Fibroblast of lung (primary cell): ENCODE results near the gene TMEM212. TPM values are rescaled to one million over a fixed set of nuclear protein-coding genes. Genes with fewer than 3 reads are reported as not detected.
"Not testable (repeated sequence)": the region's sequence is repeated elsewhere in the genome, so short reads cannot be mapped to it uniquely, and the experiment has no call there.

Experiments used
- DNase-seq, 2 donors: peaks; one replicate each; pipeline versions ENCODE4 v3.0.0 to v3.0.0-alpha.2; 2010; ENCODE audit warnings: low read depth in 2 of 2
- H2AFZ ChIP-seq: 2 replicates; pipeline ENCODE4 v1.5.1; 2012; ENCODE audit warnings: low read length, control low read depth, inconsistent platforms
- H3K27ac ChIP-seq: 2 replicates; pipeline ENCODE4 v1.5.1; 2011; ENCODE audit warnings: low read length, control low read depth; ENCODE audit not compliant: insufficient read depth
- H3K27me3 ChIP-seq: 2 replicates; pipeline ENCODE4 v1.5.1; 2011; ENCODE audit warnings: mild to moderate bottlenecking, low read length; ENCODE audit not compliant: control insufficient read depth, insufficient read depth
- H3K36me3 ChIP-seq: 2 replicates; pipeline ENCODE4 v1.5.1; 2011; ENCODE audit warnings: low read length; ENCODE audit not compliant: control insufficient read depth, insufficient read depth
- H3K4me1 ChIP-seq: 2 replicates; pipeline ENCODE4 v1.5.1; 2011; ENCODE audit warnings: low read length; ENCODE audit not compliant: control insufficient read depth, insufficient read depth; ENCODE audit errors: extremely low read depth
- H3K4me2 ChIP-seq: 2 replicates; pipeline ENCODE4 v1.5.1; 2011; ENCODE audit warnings: low read length, control low read depth; ENCODE audit not compliant: insufficient read depth; ENCODE audit errors: extremely low read depth
- H3K4me3 ChIP-seq, 4 experiments: fragments of 200-600 bp in 1 of 4; sonication (generic) in 1 of 4; replicated peaks in 1 of 4; 2 replicates each; pipeline ENCODE4 v1.5.1; 2011 to 2016; ENCODE audit warnings: low read length in 4 of 4, low read depth in 3 of 4, mild to moderate bottlenecking in 3 of 4, control low read depth in 2 of 4, inconsistent platforms in 1 of 4, mixed read lengths in 1 of 4; ENCODE audit not compliant: insufficient read depth in 1 of 4; ENCODE audit errors: control extremely low read depth in 1 of 4
- H3K79me2 ChIP-seq: 2 replicates; pipeline ENCODE4 v1.5.1; 2012; ENCODE audit warnings: mild to moderate bottlenecking, low read length, inconsistent platforms; ENCODE audit not compliant: control insufficient read depth, insufficient read depth
- H3K9ac ChIP-seq: 2 replicates; pipeline ENCODE4 v1.5.1; 2011; ENCODE audit warnings: mild to moderate bottlenecking, low read length, control low read depth; ENCODE audit not compliant: insufficient read depth
- H3K9me3 ChIP-seq: 2 replicates; pipeline ENCODE4 v1.5.1; 2012; ENCODE audit warnings: low read depth, low read length; ENCODE audit not compliant: control insufficient read depth, insufficient read depth
- H4K20me1 ChIP-seq: 2 replicates; pipeline ENCODE4 v1.5.1; 2011; ENCODE audit warnings: low read length; ENCODE audit not compliant: control insufficient read depth, insufficient read depth; ENCODE audit errors: extremely low read depth
- CTCF ChIP-seq, 2 donors: IDR thresholded peaks in 1 of 2; conservative IDR thresholded peaks in 1 of 2; 1 replicate in 1 of 2; 2 replicates in 1 of 2; pipeline ENCODE4 v1.5.1; 2011 to 2012; ENCODE audit warnings: low read length in 2 of 2, control low read depth in 1 of 2, inconsistent platforms in 1 of 2, low read depth in 1 of 2, mild to moderate bottlenecking in 1 of 2
- EZH2 ChIP-seq: IDR thresholded peaks from 2 replicates; pipeline ENCODE4 v1.5.1; 2012; ENCODE audit warnings: low read length, control low read depth, mild to moderate bottlenecking; ENCODE audit errors: missing control alignments
- polyA plus RNA-seq, 2 donors: library from polyadenylated mRNA; depleted of rRNA in 1 of 2; stranded (reverse) in 1 of 2; unstranded in 1 of 2; fragments of >200 nt; gene quantifications; 2 replicates each; pipeline ENCODE4 v1.2.1, GENCODE V29; 2011 to 2012; ENCODE audit warnings: missing spikeins in 1 of 2
- total RNA-seq: library from RNA; depleted of rRNA; stranded (reverse); fragments of >200 nt; gene quantifications from 2 replicates; pipeline ENCODE4 v1.2.1, GENCODE V29; 2014

Gene TMEM212
- total and polyA plus RNA-seq, 2 donors (not counting 1 experiment from before 2014, with no cell fraction given), result not detected

- H3K9me3 ChIP-seq, result no peaks in the 10 kb centered on the region
- peak; percentile 24 to 69 for DNase-seq
- H4K20me1 ChIP-seq, result no peaks in the 10 kb centered on the region
- H3K79me2 ChIP-seq, result no peaks in the 10 kb centered on the region
- H3K27ac ChIP-seq, result no peak overlapping the region
- no peak overlapping the region for H2AFZ ChIP-seq
- H3K9ac ChIP-seq, result no peak overlapping the region
- H3K4me2 ChIP-seq, result no peak overlapping the region
- H3K27me3 ChIP-seq, result no peaks in the 10 kb centered on the region
- H3K36me3 ChIP-seq, result no peaks in the 10 kb centered on the region
- no peaks in the 10 kb centered on the region for H3K4me1 ChIP-seq
- H3K4me3 ChIP-seq, result no peak overlapping the region
- no peak for TF ChIP-seq EZH2
- no peak for TF ChIP-seq CTCF (conservative IDR thresholded peaks at IDR 0.05 in 1 of 2, IDR thresholded peaks at IDR 0.05 in 1 of 2; ENCODE audit: low read depth in 1 of 2, low read length in 2 of 2)
Observed at GRCh38 chr3:171904829-171905228, 61.7 kb downstream of the TMEM212 start.

- H2AFZ ChIP-seq, H3K4me2 ChIP-seq, H4K20me1 ChIP-seq, H3K4me1 ChIP-seq, H3K36me3 ChIP-seq, DNase-seq, H3K27me3 ChIP-seq, H3K27ac ChIP-seq, H3K4me3 ChIP-seq, H3K79me2 ChIP-seq, H3K9me3 ChIP-seq, H3K9ac ChIP-seq: not testable (repeated sequence)
Observed at GRCh38 chr3:171906503-171906902, 63.4 kb downstream of the TMEM212 start.

- Histone ChIP-seq H3K4me2 (no peak overlapping the region), H3K4me1 (no peaks in the 10 kb centered on the region), H3K27ac (no peak overlapping the region), H3K79me2 (no peaks in the 10 kb centered on the region), H3K27me3 (no peaks in the 10 kb centered on the region), H4K20me1 (no peaks in the 10 kb centered on the region), H2AFZ (no peak overlapping the region), H3K9ac (no peak overlapping the region), H3K36me3 (no peaks in the 10 kb centered on the region), H3K4me3 (no peak overlapping the region), H3K9me3 (no peaks in the 10 kb centered on the region)
- TF ChIP-seq CTCF (conservative IDR thresholded peaks at IDR 0.05 in 1 of 2, IDR thresholded peaks at IDR 0.05 in 1 of 2; ENCODE audit: low read depth in 1 of 2, low read length in 2 of 2) (no peak), EZH2 (no peak)
- no peak for DNase-seq
Observed at GRCh38 chr3:171906951-171907676, 64.0 kb downstream of the TMEM212 start.
